Measurements from ENCODE around the gene RNF17.

- TF ChIP-seq EP300 (IDR thresholded peaks at IDR 0.05; ENCODE audit: borderline replicate concordance in 1 of 2, control insufficient read depth in 1 of 2, low read depth in 2 of 2, low read length in 2 of 2): no peak
- no peak for TF ChIP-seq JUND (IDR thresholded peaks at IDR 0.05; ENCODE audit: low read depth, low read length)
- no peak for TF ChIP-seq REST (IDR thresholded peaks at IDR 0.05; ENCODE audit: low read depth, low read length)
- no peak for TF ChIP-seq NRF1 (conservative IDR thresholded peaks at IDR 0.05; ENCODE audit: low read depth, low read length)
- no peak for TF ChIP-seq BCL3 (IDR thresholded peaks at IDR 0.05; ENCODE audit: borderline replicate concordance, insufficient read depth, low read depth, low read length, poor library complexity, severe bottlenecking)
Measured at GRCh38 chr13:24745516-24745860, 18.5 kb upstream of the RNF17 start.

All from GM12878 (cell line).